HG03439 (cell line): ENCODE data around the gene NKG7.

ENCODE experiments used
- ATAC-seq: cut with Tn5 transposase; IDR thresholded peaks from one replicate; pipeline ENCODE4 v1.9.1; 2021; ENCODE audit warnings: mild to moderate bottlenecking, moderate library complexity; ENCODE audit not compliant: unreplicated experiment

Gene NKG7

GRCh38 chr19:51391073-51391611, 18.7 kb upstream of the NKG7 start:
- no peak for ATAC-seq

DNA sequence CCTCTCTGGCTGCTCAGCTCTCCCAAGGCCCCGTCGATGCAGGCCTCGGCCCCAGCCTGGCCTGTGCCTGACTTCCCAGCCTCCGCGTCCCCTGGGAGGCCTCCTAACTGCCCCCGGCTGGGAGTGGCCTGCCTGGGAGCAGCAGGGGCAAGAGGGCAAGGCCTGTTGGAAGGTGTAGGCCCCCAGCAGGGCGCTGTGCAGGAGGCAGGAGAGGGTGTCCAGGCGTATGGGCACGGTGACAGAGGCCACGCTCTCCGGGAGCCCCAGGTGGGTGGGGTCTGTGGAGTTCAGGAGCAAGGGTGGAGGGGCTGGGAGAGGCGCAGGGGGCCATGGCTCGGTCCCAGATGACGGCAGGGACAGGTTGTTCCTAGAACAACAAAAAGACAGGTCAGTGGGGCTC, 16.7 kb upstream of the NKG7 start:
- no peak for ATAC-seq

DNA sequence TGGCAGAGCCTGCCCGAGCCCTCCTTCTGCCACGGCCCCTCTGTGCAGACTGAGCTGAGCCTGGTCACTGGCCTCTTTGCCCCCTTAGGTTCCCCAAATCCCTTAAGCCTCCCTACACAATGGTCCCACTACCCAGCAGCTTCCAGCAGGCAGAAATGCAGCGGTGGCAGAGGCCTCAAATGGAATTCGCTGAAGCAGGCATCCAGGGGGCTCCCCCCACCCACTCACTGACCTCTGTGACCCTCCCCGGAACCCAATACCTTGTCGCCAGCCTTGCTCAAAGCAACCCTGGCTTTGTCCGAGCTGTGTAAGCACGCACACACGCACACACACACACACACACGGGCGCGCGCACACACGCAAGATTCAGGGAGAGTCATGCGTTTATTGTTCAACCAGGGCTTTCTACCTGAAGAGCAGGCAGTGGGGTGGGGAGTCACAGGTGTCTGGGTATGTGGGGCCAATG, 15.5 kb upstream of the NKG7 start, which contains the start of gene LIM2:
Gene LIM2, minus strand, starts transcription at position 51 of the 466 bp plus-strand sequence. CDS start 531 bp downstream, outside the sequence.
- ATAC-seq, result no peak

GRCh38 chr19:51386882-51387520, 14.5 kb upstream of the NKG7 start:
- ATAC-seq, result no peak

- ATAC-seq, result no peak
Measured at GRCh38 chr19:51382004-51382403, 9.6 kb upstream of the NKG7 start.

GRCh38 chr19:51380379-51380778, 7.9 kb upstream of the NKG7 start:
- no peak for ATAC-seq

- ATAC-seq, result no peak
Measured at GRCh38 chr19:51377422-51377821, 5.0 kb upstream of the NKG7 start.

GRCh38 chr19:51375504-51376221, 3.2 kb upstream of the NKG7 start:
- no peak for ATAC-seq

- ATAC-seq, result no peak
Measured at GRCh38 chr19:51372021-51372648, 319 bp downstream of the NKG7 start.

- no peak for ATAC-seq
Measured at GRCh38 chr19:51371186-51371690, 1.2 kb downstream of the NKG7 start.

DNA sequence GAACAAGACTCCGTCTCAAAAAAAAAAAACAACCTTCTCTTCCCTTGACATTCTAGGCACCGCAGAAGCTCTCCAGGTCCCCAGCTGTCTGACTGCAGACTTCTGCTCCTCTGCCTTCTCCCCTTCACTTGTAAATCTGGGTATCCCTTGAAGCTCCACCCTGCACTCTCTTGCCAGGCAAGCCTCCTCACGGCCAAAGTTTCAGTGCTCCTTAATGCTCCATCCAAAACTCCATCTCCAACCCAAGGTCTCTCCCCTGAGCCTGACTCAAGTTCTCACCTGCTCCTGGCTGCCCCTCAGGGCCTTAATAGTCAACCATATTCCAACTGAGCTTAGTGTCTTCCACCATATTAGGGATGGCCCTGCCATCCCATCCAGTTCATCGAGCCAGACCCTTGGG, 2.2 kb downstream of the NKG7 start:
- no peak for ATAC-seq

GRCh38 chr19:51368366-51369282, 3.8 kb downstream of the NKG7 start, which contains the start of gene CLDND2:
Gene CLDND2 (minus strand): TSS chr19:51369003. CDS start chr19:51368577, 426 bp downstream.
- no peak for ATAC-seq

DNA sequence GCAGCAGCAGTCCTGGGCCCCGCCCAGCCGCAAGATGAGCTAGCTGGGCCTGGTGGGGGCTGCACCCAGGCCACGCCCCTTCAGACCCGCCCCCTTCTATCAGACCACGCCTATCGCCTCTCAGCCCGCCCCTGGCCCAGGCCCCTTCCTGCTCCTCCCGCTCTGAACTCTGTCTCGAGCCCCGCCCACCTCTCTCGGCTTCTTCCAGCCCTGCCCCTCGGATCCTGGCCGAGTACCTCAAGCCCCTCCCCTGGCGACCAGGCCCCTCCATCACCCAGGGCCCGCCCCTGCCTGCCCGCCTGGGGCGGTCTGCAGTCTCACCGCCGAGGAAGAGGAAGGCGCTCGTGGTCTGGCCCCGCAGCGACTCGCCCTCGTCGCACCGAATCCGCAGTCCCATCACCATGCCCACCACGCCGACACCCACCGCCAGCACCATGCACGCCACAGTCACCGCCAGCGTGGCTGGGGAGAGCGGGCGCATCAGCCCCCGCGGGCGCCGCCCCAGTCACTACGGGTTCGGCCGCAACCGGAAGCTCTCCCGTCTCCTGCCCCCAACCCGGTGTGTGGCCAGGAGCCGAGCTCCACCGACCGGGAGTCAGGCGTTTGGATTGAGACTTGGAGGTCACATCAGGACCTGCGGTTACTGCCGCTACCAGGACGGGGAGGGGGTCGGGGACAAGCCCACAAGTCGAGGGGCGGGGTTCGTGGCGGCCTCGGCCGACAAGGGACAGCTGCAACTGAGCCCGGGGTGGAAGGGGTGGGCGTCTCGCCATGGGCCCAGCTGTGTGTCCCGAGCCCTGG, 4.7 kb downstream of the NKG7 start:
- ATAC-seq, result peak; percentile 65

- ATAC-seq, result no peak
Measured at GRCh38 chr19:51367255-51367564, 5.2 kb downstream of the NKG7 start.

DNA sequence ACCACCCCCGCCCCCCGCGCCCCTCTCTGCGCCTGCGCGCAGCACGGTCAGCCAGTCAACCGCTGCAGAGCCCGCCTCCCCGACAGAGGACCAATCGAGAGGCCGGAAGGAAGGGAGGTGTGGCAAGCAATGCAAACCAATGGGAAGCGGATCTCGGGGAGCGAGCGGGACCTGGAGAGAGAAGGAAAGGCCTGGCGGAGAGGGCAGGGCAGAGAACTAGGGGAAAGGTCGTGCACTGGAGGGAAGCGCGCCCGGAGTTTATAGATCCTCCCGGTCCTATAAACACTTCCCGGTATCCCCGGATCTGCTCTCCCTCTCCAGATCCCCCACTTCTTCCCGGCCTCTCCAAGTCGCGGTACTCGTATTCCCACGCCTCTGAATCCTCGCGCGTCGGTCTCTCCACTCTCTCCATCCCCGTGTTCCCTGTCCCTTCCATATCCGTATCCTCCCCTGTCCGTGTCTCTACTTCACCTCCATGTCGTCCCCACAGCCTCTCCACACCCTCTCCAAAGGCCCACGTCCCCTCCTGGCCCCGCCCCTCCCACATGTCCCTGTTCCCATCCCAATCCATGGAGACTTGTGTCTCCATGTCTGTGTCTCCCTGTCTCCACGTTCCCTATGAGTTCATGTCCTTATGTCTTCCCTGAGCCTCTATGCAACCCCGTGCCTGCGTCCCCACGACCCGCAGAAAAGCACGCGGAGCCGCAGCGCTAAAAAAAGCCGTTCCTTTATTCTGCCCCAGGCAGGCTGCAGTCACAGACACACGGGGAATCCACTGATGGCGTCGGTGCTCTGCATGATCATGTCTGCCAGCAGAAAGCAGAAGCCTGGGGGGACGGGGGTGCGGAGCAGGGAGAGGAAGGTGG, 5.8 kb downstream of the NKG7 start:
- ATAC-seq, result peak; percentile 45

DNA sequence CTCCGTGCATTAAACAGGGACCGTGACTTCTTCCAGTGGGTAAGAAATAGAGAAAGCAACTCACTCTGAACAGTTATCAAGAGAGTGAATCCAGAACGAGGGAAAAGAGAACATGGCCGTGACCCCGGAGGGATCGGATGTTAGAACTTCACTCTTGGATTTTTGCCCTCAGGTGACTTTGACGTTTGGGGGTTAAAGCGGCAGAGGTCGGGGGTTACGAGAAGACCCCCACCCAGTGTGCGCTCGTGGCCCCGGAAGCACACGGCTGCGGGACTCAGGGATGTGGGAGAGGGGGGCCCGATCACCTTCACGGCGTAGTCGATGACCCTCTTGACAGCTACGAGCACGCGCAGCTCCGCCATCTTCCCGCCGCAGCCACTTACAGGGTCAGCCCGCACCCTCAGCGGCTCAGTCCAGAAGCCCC, 6.5 kb downstream of the NKG7 start, which contains the start of gene ETFB:
Gene ETFB, minus strand, starts transcription at position 424 of the 424 bp plus-strand sequence. Its CDS starts 62 bp downstream, at position 362.
- no peak for ATAC-seq

DNA sequence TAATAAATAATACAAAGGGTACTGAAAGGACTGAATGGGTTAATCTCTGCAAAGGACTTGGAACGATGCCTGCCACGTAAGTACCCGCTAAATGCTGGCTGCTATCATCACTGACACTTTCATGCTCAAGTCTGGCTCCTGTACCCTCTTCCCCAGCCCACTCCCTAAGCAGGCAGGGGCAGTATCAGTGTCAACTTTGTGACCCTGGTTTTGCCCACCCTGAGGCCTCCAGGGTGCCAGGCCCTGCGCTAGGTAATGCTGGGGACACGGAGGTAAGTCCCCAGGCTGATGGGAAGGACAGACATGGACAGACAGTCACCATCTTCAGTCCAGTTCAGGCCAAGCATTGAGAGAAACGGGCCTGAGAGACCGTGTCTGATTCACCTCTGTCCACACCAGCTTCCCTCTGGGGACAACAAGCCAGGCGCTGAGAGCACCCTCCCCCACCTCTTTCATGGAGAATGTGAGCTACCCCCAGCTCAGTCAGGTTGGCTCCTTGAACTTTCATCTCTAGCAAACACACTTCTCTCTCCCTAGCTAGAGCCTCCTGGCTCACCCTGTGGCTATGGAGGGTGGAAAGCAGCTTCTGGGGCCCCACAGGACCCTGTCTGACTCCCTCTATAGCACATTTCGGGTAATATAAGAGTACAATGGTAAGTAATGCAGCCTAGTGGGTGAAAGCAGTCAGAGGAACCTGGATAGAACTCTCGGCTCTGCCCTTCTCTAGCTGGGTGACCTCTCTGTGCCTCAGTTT, 7.1 kb downstream of the NKG7 start:
- no peak for ATAC-seq
